Calu3 (cell line): ENCODE results near the gene EME2. TPM values are rescaled to one million over a fixed set of nuclear protein-coding genes. Genes with fewer than 3 reads are reported as not detected.

Experiments
- BruUV-seq: library from RNA; stranded (reverse); fragments of 400-500 nt; replicated peaks from 2 replicates; lab custom pipeline; 2021; lab: Mats Ljungman, UMichigan
- CTCF ChIA-PET: fragments of 300-600 bp; sonication (Branson Sonifier 250); formaldehyde crosslinking; loops from one replicate; lab custom pipeline; 2022; ENCODE audit warnings: antibody characterized with exemption; lab: Charles Lee
- DNase-seq: peaks from one replicate; pipeline ENCODE4 v3.0.0; 2022
- H3K27ac Mint-ChIP-seq: one replicate; pipeline ENCODE4 v1.8.0; 2022; ENCODE audit warnings: mixed read lengths; ENCODE audit not compliant: unreplicated experiment
- H3K27me3 Mint-ChIP-seq: one replicate; pipeline ENCODE4 v1.8.0; 2022; ENCODE audit warnings: mixed read lengths; ENCODE audit not compliant: unreplicated experiment
- H3K36me3 Mint-ChIP-seq: one replicate; pipeline ENCODE4 v1.8.0; 2022; ENCODE audit warnings: mild to moderate bottlenecking, moderate library complexity, mixed read lengths; ENCODE audit not compliant: insufficient read depth, unreplicated experiment
- H3K4me1 Mint-ChIP-seq: one replicate; pipeline ENCODE4 v1.8.0; 2022; ENCODE audit warnings: mild to moderate bottlenecking, low read depth, mixed read lengths; ENCODE audit not compliant: unreplicated experiment
- H3K4me3 Mint-ChIP-seq: one replicate; pipeline ENCODE4 v1.8.0; 2022; ENCODE audit warnings: mild to moderate bottlenecking, low read depth, moderate library complexity, mixed read lengths; ENCODE audit not compliant: unreplicated experiment
- H3K9me3 Mint-ChIP-seq: one replicate; pipeline ENCODE4 v1.8.0; 2022; ENCODE audit warnings: low read depth, mixed read lengths; ENCODE audit not compliant: unreplicated experiment
- CTCF ChIP-seq: fragments of 200-600 bp; IDR thresholded peaks from one replicate; pipeline ENCODE4 v1.8.0; 2022; ENCODE audit warnings: antibody characterized with exemption; ENCODE audit not compliant: unreplicated experiment
- intact Hi-C: fragments of 100-400 bp; cut with micrococcal nuclease; formaldehyde crosslinking; loops from one replicate; pipeline ENCODE4 v1.10.0; 2022; ENCODE audit not compliant: unreplicated experiment
- total RNA-seq: library from RNA; stranded (reverse); gene quantifications from 2 replicates; pipeline ENCODE4 v1.2.3, GENCODE V29; 2022

EME2 gene
- total RNA-seq, 1 experiment from 2014 or later: 30.8 TPM

DNA sequence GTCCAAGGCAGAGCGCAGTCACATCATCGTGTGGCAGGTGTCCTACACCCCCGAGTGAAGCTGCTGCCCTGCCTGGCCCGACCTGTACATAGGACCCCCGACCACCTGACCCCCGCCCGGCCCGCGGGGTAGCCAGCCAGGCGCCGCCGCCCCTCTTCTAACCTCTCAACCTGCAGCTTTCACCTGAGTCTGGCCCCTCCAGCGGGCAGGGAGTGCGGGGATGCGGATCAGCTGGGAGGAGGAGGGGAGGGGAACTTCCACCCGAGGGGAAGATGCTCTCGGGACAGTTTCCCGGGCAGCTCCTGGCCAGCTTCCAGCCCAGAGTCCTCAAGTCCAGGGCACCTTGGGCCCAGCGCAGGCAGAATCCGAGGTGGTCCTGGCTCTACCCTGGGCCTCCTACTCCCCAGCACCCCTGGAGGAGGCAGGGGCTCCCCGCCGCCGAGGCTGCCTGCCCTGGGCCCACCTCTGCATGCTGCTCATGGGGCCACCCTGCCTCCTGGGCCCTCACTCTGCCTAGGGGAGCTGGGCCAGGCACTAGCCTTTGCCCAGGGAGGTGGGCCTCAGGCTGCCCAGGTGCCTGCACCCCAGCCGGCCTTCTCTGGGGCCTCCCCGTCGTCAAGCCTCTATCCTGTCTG lies 3.7 kb upstream of the EME2 start:
- CTCF ChIA-PET: interaction anchor here (0.5 to 0.6 kb wide), 2 partner anchors 348 to 438 kb away, joined by 3 read pairs; no protein-coding TSS in a partner anchor

GRCh38 chr16:1769402-1770300 lies 3.0 kb upstream of the EME2 start:
- H3K36me3 Mint-ChIP-seq: peaks cover 81% of the 10 kb centered on the region
- peak overlapping the region; percentile 56 for H3K27ac Mint-ChIP-seq
- peak overlapping the region; percentile 76 for H3K4me3 Mint-ChIP-seq

More for the DNA sequence above, 3.7 kb upstream of the EME2 start:
- no peaks in the 10 kb centered on the region for H3K27me3 Mint-ChIP-seq
- intact Hi-C loops: no loop called here
- peaks cover 8% of the 10 kb centered on the region for H3K4me1 Mint-ChIP-seq
- peaks cover 73% of the 10 kb centered on the region for H3K36me3 Mint-ChIP-seq
- DNase-seq: no peak
- H3K27ac Mint-ChIP-seq: peak overlapping the region; percentile 56
- no peaks in the 10 kb centered on the region for H3K9me3 Mint-ChIP-seq
- no TSS peak for BruUV-seq
- TF ChIP-seq CTCF: no peak
- peak overlapping the region; percentile 14 for H3K4me3 Mint-ChIP-seq

GRCh38 chr16:1770328-1771187 lies 2.1 kb upstream of the EME2 start:
- H3K27me3 Mint-ChIP-seq: no peaks in the 10 kb centered on the region
- DNase-seq: peak; percentile 48
- TSS peak; percentile 34 for BruUV-seq
- H3K4me1 Mint-ChIP-seq: peaks cover 8% of the 10 kb centered on the region
- intact Hi-C loops: no loop called here
- H3K9me3 Mint-ChIP-seq: no peaks in the 10 kb centered on the region
- peak overlapping the region; percentile 76 for H3K4me3 Mint-ChIP-seq
- H3K36me3 Mint-ChIP-seq: peaks cover 85% of the 10 kb centered on the region
- no peak for TF ChIP-seq CTCF
- H3K27ac Mint-ChIP-seq: peak overlapping the region; percentile 56
- CTCF ChIA-PET: interaction anchor here (0.6 kb wide), 1 partner anchor 93 kb away, joined by 3 read pairs; the partner anchor contains the start of gene JPT2

More at GRCh38 chr16:1769402-1770300, 3.0 kb upstream of the EME2 start:
- no peak for TF ChIP-seq CTCF
- BruUV-seq: TSS peak; percentile 16
- DNase-seq: no peak
- Mint-ChIP-seq H3K27me3 (no peaks in the 10 kb centered on the region), H3K9me3 (no peaks in the 10 kb centered on the region), H3K4me1 (peaks cover 8% of the 10 kb centered on the region)
- CTCF ChIA-PET: interaction anchor here (0.5 kb wide), 1 partner anchor 439 kb away, joined by 3 read pairs; no protein-coding TSS in a partner anchor
- intact Hi-C loops: no loop called here
